Muscle of back (tissue), 11 donors: Measurements from ENCODE around the gene TTLL7. TPM values are rescaled to one million over a fixed set of nuclear protein-coding genes. Genes with fewer than 3 reads are reported as not detected.

Experiments
- DNase-seq, 3 donors: peaks; one replicate each; pipeline versions ENCODE4 v3.0.0 to v3.0.0-alpha.2; 2013
- polyA plus RNA-seq, 10 donors: library from polyadenylated mRNA; unstranded; fragments of 120-200 nt; gene quantifications; one replicate each; pipeline ENCODE4 v1.2.1, GENCODE V29; 2013; ENCODE audit not compliant: insufficient read length in 10 of 10

TTLL7 gene
- polyA plus RNA-seq, 10 donors = 16.8 to 46.7 (median 25.0) TPM

DNA sequence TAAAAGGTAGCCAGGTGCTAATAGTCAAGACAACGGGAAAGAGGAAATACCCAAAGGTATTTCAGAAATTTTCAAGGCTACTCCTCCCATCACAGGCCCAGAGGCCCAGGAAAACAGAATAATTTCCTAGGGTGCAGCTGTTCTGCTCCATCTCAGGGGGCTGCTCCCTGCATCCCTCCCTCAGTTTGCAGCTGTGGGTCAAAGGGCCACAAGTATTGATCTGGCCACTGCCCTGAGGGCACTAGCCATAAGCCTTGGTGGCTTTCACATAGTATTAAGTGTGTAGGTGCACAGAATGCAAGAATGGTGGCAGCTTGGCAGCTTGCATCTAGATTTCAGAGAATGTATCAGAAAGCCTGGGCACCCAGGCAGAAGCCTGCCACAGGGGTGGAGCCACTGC lies 179.5 kb downstream of the TTLL7 start:
- DNase-seq = no peak

DNA sequence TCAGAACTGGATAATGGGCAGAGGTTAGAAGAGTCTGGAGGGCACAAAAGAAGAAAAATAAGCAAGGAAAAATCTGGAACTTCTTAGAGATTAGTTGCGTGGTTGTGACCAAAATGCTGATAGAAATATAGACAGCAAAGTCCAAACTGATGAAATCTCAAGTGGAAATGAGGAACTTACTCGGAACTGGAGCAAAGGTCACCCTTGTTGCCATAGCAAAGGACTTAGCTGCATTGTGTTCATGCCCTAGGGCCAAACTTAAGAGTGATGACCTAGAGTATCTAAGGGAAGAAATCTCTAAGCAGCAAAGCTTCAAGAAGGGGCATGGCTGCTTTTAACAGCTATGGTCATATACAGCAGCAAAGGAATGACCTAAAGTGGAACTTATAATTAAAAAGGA lies 180.0 kb downstream of the TTLL7 start:
- DNase-seq = no peak

GRCh38 chr1:83816836-83817235 lies 182.1 kb downstream of the TTLL7 start:
- no peak for DNase-seq

DNA sequence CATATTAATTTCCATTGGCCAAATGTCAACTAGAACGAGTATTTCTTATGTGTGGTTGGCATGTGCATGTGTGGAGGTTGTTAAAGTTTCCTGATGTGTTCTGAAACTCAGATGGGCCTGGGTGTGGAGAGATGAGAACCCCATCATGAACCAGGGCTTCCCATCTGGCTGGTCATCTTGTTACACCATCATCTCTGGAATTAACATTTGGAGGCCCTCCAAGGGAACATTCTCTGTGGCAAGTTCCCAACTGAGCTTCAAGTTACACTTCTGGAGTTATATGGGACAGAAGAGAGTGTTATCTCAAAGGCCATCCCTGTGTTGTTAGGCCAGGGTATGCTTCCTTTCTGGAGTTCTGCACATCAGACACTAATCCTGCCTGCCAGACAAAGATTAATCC lies 183.6 kb downstream of the TTLL7 start:
- peak; percentile 58 to 81 (median 72) for DNase-seq

Other genes with a start within 250 kb of the TTLL7 start
- 10 to 100 TPM; 22.5 to 32.5 (median 27.0) TPM for gene PRKACB, start 145.1 kb upstream of the TTLL7 start, polyA plus RNA-seq